ENCODE results near the gene PHKA2. TPM values are rescaled to one million over a fixed set of nuclear protein-coding genes. Genes with fewer than 3 reads are reported as not detected.
"Not testable (repeated sequence)": the region's sequence is repeated elsewhere in the genome, so short reads cannot be mapped to it uniquely, and the experiment has no call there.

The PHKA2 gene
- total and polyA plus RNA-seq, 2 donors, result 13.0 to 35.0 TPM

- no peaks in the 10 kb centered on the region for H3K36me3 ChIP-seq (ENCODE audit: control insufficient read depth in 2 of 2, insufficient read depth in 2 of 2, low read length in 1 of 2)
- H3K4me1 ChIP-seq (ENCODE audit: control insufficient read depth in 2 of 2, insufficient read depth in 2 of 2, low read length in 2 of 2), result peaks cover 2 to 7% of the 10 kb centered on the region in 2 donors
- H3K27ac ChIP-seq (ENCODE audit: low read depth in 1 of 2, low read length in 1 of 2), result no peak overlapping the region
- H3K4me3 ChIP-seq (ENCODE audit: low read length in 2 of 2), result no peak overlapping the region
- DNase-seq (ENCODE audit: low read depth in 6 of 9, low spot score in 9 of 9), result peak in 3 of 9 donors; percentile 9 to 52 (median 22)
- 7% methylated on average over 1 of the region's 1 CpG for WGBS
- H3K9me3 ChIP-seq (ENCODE audit: control insufficient read depth in 2 of 2, insufficient read depth in 1 of 2, low read length in 1 of 2), result no peaks in the 10 kb centered on the region
- H3K27me3 ChIP-seq (ENCODE audit: control insufficient read depth in 2 of 2, insufficient read depth in 1 of 2, low read length in 1 of 2), result no peaks in the 10 kb centered on the region
Observed at GRCh38 chrX:18855919-18856644, 127.8 kb downstream of the PHKA2 start.

GRCh38 chrX:18847901-18848300 lies 136.0 kb downstream of the PHKA2 start:
- H3K27ac ChIP-seq (ENCODE audit: low read depth in 1 of 2, low read length in 1 of 2); H3K4me1 ChIP-seq (ENCODE audit: control insufficient read depth in 2 of 2, insufficient read depth in 2 of 2, low read length in 2 of 2); H3K36me3 ChIP-seq (ENCODE audit: control insufficient read depth in 2 of 2, insufficient read depth in 2 of 2, low read length in 1 of 2); H3K27me3 ChIP-seq (ENCODE audit: control insufficient read depth in 2 of 2, insufficient read depth in 1 of 2, low read length in 1 of 2); H3K4me3 ChIP-seq (ENCODE audit: low read length in 2 of 2); H3K9me3 ChIP-seq (ENCODE audit: control insufficient read depth in 2 of 2, insufficient read depth in 1 of 2, low read length in 1 of 2); DNase-seq (ENCODE audit: low read depth in 6 of 9, low spot score in 9 of 9): not testable (repeated sequence)
- WGBS, result 96% methylated on average over 3 of the region's 3 CpGs

Other genes starting within 250 kb of the PHKA2 start
- gene ADGRG2, start 138.4 kb upstream of the PHKA2 start, total RNA-seq, result 11.9 TPM
- 10.4 TPM for gene ADGRG2, start 138.4 kb upstream of the PHKA2 start, polyA plus RNA-seq